Fibroblast of pulmonary artery (primary cell): ENCODE data around the gene ZNF385D.

Experiments
- DNase-seq: peaks from one replicate; pipeline ENCODE4 v3.0.0-alpha.2; 2010; ENCODE audit warnings: low read depth
- H3K4me3 ChIP-seq: replicated peaks from 2 replicates; pipeline ENCODE4 v1.5.1; 2011; ENCODE audit warnings: low read depth, mild to moderate bottlenecking, control low read depth, low read length, moderate library complexity
- CTCF ChIP-seq: IDR thresholded peaks from 2 replicates; pipeline ENCODE4 v1.5.1; 2011; ENCODE audit warnings: mild to moderate bottlenecking, control low read depth, low read length, inconsistent platforms; ENCODE audit errors: missing control alignments

ZNF385D gene

GRCh38 chr3:21592828-21593227, 158.2 kb downstream of the ZNF385D start:
- DNase-seq, result no peak
- H3K4me3 ChIP-seq, result no peak overlapping the region
- no peak for TF ChIP-seq CTCF

GRCh38 chr3:21587894-21588293, 163.1 kb downstream of the ZNF385D start:
- H3K4me3 ChIP-seq, result no peak overlapping the region
- TF ChIP-seq CTCF, result no peak
- no peak for DNase-seq

- H3K4me3 ChIP-seq, result no peak overlapping the region
- no peak for TF ChIP-seq CTCF
- DNase-seq, result no peak
Observed at GRCh38 chr3:21585216-21585740, 165.7 kb downstream of the ZNF385D start.

- no peak overlapping the region for H3K4me3 ChIP-seq
- peak; percentile 52 for DNase-seq
- no peak for TF ChIP-seq CTCF
Observed at GRCh38 chr3:21573291-21573690, 177.7 kb downstream of the ZNF385D start.

GRCh38 chr3:21564531-21564930, 186.5 kb downstream of the ZNF385D start:
- TF ChIP-seq CTCF, result no peak
- no peak for DNase-seq
- H3K4me3 ChIP-seq, result no peak overlapping the region

- peak; percentile 14 for DNase-seq
- TF ChIP-seq CTCF, result no peak
- no peak overlapping the region for H3K4me3 ChIP-seq
Observed at GRCh38 chr3:21562243-21562642, 188.8 kb downstream of the ZNF385D start.

GRCh38 chr3:21561472-21561871, 189.5 kb downstream of the ZNF385D start:
- H3K4me3 ChIP-seq, result no peak overlapping the region
- TF ChIP-seq CTCF, result no peak
- DNase-seq, result no peak
